Measurements from ENCODE around the gene METTL15. TPM values are rescaled to one million over a fixed set of nuclear protein-coding genes. Genes with fewer than 3 reads are reported as not detected.

METTL15 gene
- total and polyA plus RNA-seq, 2 of the 8 experiments (the other 6 are each of a cell fraction or from before 2014, with no cell fraction given), result 5.4 to 10.5 TPM

- 94% methylated on average over 2 of the region's 2 CpGs; no CpG with 5 or more reads in 1 of the 2 experiments for WGBS, 2 experiments (ENCODE audit: extremely low coverage in 1 of 2, insufficient coverage in 1 of 2, insufficient read length in 1 of 2, insufficient replicate concordance in 2 of 2, low coverage in 1 of 2, low lambda C conversion rate in 2 of 2, missing lambda C conversion rate in 1 of 2)
- Histone ChIP-seq H2BK15ac (ENCODE audit: low read length) (no peak overlapping the region), H4K91ac (replicated peaks; ENCODE audit: insufficient read length, low read length) (no peak overlapping the region), H3K4me3 (ENCODE audit: extremely low read depth in 1 of 4, insufficient read depth in 2 of 4, low read depth in 3 of 4, low read length in 4 of 4) (no peak overlapping the region), H2BK20ac (ENCODE audit: low read length) (no peak overlapping the region), H2AFZ (ENCODE audit: low read length) (no peak overlapping the region), H3K9ac (replicated peaks in 1 of 4; ENCODE audit: extremely low read depth in 1 of 4, low read depth in 3 of 4, low read length in 3 of 4) (no peak overlapping the region), H3K9me3 (ENCODE audit: insufficient read depth in 2 of 2, low read depth in 1 of 2, low read length in 1 of 2) (no peaks in the 10 kb centered on the region), H4K20me1 (replicated peaks in 1 of 2; ENCODE audit: control insufficient read depth in 1 of 2, insufficient read depth in 2 of 2, low read length in 2 of 2) (no peaks in the 10 kb centered on the region), H3K4ac (replicated peaks; ENCODE audit: insufficient read length, low read depth, low read length) (no peak overlapping the region), H3K56ac (replicated peaks; ENCODE audit: insufficient read length, low read depth, low read length) (no peak overlapping the region), H2BK12ac (ENCODE audit: low read depth, low read length) (no peak overlapping the region), H2AK5ac (ENCODE audit: low read depth, low read length) (no peak overlapping the region), H3K23ac (ENCODE audit: insufficient read length) (no peak overlapping the region), H3K14ac (ENCODE audit: insufficient read length) (no peak overlapping the region), H4K8ac (ENCODE audit: extremely low read depth, insufficient read depth, low read length) (no peak overlapping the region), H3K79me2 (ENCODE audit: control insufficient read depth in 1 of 2, insufficient read depth in 2 of 2, low read length in 2 of 2) (no peaks in the 10 kb centered on the region), H2BK120ac (replicated peaks; ENCODE audit: low read depth, low read length) (no peak overlapping the region), H3K4me2 (ENCODE audit: insufficient read depth in 1 of 2, low read depth in 2 of 2, low read length in 2 of 2) (no peak overlapping the region), H3K27ac (ENCODE audit: low read depth, low read length) (no peak overlapping the region), H4K5ac (ENCODE audit: insufficient read length, low read depth, low read length) (no peak overlapping the region), H3K4me1 (replicated peaks in 1 of 4; ENCODE audit: control insufficient read depth in 3 of 4, insufficient read depth in 4 of 4, low read length in 3 of 4) (no peaks in the 10 kb centered on the region), H3K23me2 (ENCODE audit: low read depth, low read length) (no peaks in the 10 kb centered on the region), H3K79me1 (ENCODE audit: low read depth, low read length) (no peaks in the 10 kb centered on the region), H2BK5ac (ENCODE audit: low read depth, low read length) (no peak overlapping the region), H3K18ac (ENCODE audit: extremely low read depth, low read length) (no peak overlapping the region), H3K36me3 (ENCODE audit: control insufficient read depth in 2 of 4, insufficient read depth in 4 of 4, low read length in 3 of 4) (peaks cover 0 to 2% (median 0%) of the 10 kb centered on the region in 4 experiments; a peak in 2 of 8 replicates), H3K27me3 (replicated peaks in 1 of 4; ENCODE audit: control insufficient read depth in 3 of 4, extremely low read depth in 1 of 4, insufficient read depth in 3 of 4, low read length in 3 of 4) (no peaks in the 10 kb centered on the region)
- DNase-seq (ENCODE audit: low read depth in 1 of 2, low spot score in 2 of 2) (no peak), FAIRE-seq (no peak)
- ChIA-PET POLR2A (ENCODE audit: partially characterized antibody) (no interaction called here), CTCF (ENCODE audit: partially characterized antibody) (no interaction called here)
- TF ChIP-seq CREB1 (IDR thresholded peaks at IDR 0.05), result no peak
These were observed 188.2 kb downstream of the METTL15 start for GRCh38 chr11:28296426-28296825.
